Measurements from ENCODE around the gene TMEM119.
"Not testable (repeated sequence)": the region's sequence is repeated elsewhere in the genome, so short reads cannot be mapped to it uniquely, and the experiment has no call there.

The TMEM119 gene

GRCh38 chr12:108563136-108563803, 34.6 kb downstream of the TMEM119 start:
- DNase-seq: peak; percentile 55

DNA sequence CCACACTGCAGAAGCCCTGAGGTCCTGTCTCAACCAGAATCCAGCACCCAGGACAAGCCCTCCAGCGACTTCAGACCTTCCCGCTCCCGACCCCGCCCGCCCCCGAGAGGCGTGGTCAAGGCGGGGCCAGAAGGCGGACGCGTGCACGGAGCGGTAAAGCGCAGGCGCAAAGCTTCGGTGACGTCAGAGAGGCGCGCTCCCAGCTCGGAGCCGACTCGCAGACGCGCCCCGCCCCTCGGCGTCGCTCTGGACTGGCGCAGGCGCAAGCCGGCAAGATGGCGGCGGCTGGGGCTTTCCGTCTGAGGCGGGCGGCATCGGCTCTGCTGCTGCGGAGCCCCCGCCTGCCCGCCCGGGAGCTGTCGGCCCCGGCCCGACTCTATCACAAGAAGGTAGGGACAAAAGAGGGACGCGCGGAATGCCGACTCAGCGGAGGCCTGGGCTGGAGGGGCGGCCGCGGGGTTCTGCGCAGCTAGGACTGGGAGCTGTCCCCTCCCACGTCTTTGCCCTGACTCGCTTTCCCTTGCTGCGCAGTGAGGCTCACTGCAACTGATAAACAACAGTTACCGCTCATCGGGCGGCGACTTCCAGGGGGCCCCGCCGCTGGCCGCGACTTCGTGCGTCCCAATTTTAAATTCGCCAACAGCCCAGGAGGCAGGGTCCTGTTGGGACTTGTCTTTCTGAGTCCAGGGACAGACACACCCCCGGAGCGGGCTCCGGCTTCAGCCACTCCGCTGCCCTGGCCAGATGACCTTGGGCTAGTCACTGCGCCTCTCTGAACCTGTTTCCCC, 35.3 kb downstream of the TMEM119 start, which contains the start of gene ISCU:
Gene ISCU (plus strand): TSS at position 249 of the 788 bp plus-strand sequence. CDS start 27 bp downstream, at position 276.
- DNase-seq: peak; percentile 80

DNA sequence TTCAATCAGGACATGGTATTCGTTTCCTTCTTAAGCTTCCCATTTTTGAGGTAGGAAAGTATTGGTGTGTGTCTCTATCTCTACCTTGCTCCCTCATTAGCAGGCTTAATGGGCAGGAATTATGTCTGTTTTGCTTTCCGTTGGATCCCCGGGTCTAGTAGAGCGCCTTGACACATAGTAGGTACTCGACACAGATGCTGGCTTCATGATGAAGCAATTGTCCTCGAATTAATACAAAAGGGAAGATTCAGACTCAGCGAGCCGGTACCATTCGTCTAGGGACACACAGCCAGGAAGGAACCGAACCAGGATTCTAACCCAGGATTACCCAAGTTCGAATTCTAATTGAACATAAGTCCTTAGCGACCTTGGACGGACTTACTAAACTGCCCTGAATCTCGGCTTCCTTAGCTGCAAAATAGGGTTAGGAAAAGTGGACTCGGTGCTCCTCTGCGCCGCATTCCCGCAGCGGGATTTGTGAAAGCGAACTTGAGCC, 36.0 kb downstream of the TMEM119 start:
- DNase-seq: peak; percentile 53

- peak; percentile 90 for DNase-seq
Observed at GRCh38 chr12:108560752-108561719, 36.8 kb downstream of the TMEM119 start, which contains the start of gene SART3. Gene SART3 (minus strand): TSS chr12:108561173. CDS start chr12:108561154, 19 bp downstream.

GRCh38 chr12:108560321-108560721, 37.6 kb downstream of the TMEM119 start:
- DNase-seq: no peak

DNA sequence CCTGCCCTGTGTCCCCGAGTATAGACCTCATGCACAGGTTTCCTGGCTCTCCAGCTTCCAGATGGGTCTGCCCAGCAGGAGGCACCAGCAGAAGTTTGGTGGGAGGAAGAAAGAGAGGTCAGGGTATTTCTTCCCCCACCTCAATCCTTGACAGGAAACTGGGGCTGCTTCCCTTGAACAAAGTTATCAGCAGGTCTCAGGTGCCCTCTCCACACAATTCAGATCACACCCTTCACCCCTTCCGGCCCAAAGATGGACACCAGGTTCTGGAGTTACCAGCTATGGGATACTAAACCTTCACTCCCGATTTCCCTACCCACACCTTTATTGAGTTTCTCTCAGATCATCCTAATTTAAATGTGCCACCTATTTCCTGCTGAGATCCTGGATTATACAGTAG, 38.1 kb downstream of the TMEM119 start:
- no peak for DNase-seq

DNA sequence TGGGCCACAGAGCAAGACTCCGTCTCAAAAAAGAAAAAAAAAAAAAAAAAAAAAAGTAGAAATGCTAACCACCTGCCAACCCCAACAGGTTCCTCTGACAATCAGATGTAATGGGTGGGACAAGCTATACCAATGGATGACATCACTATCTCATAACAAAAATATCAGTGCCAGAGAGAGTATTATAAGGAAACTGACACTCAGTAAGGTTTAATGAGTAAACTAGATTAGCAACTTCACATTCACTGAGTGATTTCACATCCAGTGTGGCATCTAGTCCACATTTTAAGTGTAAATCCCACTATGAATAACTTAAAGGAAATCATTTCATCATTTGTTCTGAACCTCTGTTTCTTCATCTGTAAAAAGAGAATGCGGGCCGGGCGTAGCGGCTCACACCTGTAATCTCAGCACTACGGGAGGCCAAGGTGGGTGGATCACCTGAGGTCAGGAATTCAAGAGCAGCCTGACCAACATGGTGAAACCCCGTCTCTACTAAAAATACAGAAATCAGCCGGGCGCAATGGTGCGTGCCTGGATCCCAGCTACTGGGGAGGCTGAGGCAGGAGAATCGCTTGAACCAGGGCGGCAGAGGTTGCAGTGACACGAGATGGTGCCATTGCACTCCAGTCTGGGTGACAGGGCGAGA, 38.8 kb downstream of the TMEM119 start:
- no peak for DNase-seq

DNA sequence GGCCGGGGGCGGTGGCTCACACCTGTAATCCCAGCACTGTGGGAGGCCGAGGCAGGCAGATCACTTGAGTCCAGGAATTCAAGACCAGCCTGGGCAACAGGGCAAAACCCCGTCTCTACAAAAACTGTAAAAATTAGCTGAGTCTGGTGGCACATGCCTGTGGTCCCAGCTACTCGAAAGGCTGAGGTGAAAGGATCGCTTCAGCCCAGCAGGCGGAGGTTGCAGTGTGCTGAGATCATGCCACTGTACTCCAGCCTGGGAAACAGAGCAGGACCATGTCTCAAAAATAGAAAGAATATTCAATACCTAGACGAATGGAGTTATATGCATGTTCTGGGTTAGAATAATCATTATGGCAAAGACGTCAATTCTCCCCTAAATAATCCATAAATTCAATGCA, 42.5 kb downstream of the TMEM119 start:
- DNase-seq: not testable (repeated sequence)

DNA sequence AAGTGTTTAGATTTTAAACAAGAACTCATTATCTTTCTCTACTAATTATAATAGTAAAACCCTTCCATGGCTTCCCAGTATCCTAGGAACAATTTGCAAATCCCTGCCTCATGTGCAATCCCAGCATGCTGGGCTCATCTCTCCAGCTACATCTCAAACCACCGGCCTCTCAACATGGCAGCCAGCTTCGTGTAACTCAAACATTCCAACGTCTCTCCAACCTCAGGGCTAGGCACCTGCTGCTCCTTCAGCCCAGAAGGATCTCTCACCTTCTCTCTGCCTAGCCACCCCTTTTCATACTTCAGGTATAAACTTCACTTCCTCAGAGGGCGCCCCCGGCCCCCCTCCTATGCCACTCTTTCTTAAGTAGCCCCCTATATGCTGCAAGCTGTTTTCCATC, 44.1 kb downstream of the TMEM119 start:
- DNase-seq: no peak

GRCh38 chr12:108551535-108551934, 46.3 kb downstream of the TMEM119 start:
- DNase-seq: no peak

DNA sequence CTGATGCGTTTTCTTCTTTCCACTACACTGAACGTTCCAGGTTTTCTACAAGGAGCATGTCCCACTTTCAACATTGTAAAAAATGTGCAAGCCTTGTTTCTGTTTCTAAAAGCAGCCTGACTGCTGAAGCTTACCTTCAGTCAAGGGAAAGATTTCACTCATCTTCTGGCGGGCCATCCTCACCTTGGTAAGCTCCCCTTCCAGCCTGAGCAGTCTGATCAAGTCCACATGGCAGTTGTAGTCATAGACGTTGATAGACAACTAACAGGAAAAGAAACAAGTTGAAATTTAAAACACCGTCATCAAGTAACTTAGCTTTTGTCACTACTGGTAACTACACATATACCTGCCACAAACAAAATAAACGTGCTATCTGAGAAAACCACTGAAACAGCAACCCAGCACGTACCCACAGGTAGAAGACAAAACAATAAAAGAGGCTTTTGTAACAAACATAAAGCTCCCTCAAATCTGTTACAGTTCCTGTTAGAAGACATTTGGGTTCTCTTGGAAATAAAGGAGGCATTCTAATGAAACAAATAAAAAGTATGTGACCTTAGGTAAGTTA, 48.8 kb downstream of the TMEM119 start:
- DNase-seq: no peak

GRCh38 chr12:108547686-108548085, 50.2 kb downstream of the TMEM119 start:
- no peak for DNase-seq

- DNase-seq: no peak
Observed at GRCh38 chr12:108543652-108544051, 54.2 kb downstream of the TMEM119 start.

- no peak for DNase-seq
Observed at GRCh38 chr12:108542320-108542719, 55.6 kb downstream of the TMEM119 start.

Measured in NCI-H2029 treated with DMSO at 0.1 percent for 48 hours (cell line).